ENCODE data around the gene HJURP.

The HJURP gene

GRCh38 chr2:233848276-233848675 lies 6.1 kb downstream of the HJURP start:
- DNase-seq = no peak

GRCh38 chr2:233847248-233847898 lies 7.0 kb downstream of the HJURP start:
- no peak for DNase-seq

GRCh38 chr2:233846387-233847247 lies 7.7 kb downstream of the HJURP start:
- no peak for DNase-seq

- DNase-seq = no peak
These were observed 8.9 kb downstream of the HJURP start for GRCh38 chr2:233845301-233846060.

GRCh38 chr2:233844836-233845235 lies 9.5 kb downstream of the HJURP start:
- DNase-seq = no peak

- DNase-seq = no peak
These were observed 10.1 kb downstream of the HJURP start for GRCh38 chr2:233844064-233844807.

- DNase-seq = no peak
These were observed 13.2 kb downstream of the HJURP start for GRCh38 chr2:233841183-233841582.

GRCh38 chr2:233840520-233840919 lies 13.8 kb downstream of the HJURP start:
- no peak for DNase-seq

GRCh38 chr2:233839447-233839820 lies 14.9 kb downstream of the HJURP start:
- no peak for DNase-seq

GRCh38 chr2:233838726-233839446 lies 15.4 kb downstream of the HJURP start:
- DNase-seq = no peak

GRCh38 chr2:233838251-233838650 lies 16.1 kb downstream of the HJURP start:
- DNase-seq = no peak

- DNase-seq = no peak
These were observed 16.6 kb downstream of the HJURP start for GRCh38 chr2:233837694-233838229.

GRCh38 chr2:233836359-233836758 lies 18.0 kb downstream of the HJURP start:
- no peak for DNase-seq

- DNase-seq = no peak
These were observed 18.8 kb downstream of the HJURP start for GRCh38 chr2:233835230-233836186.

GRCh38 chr2:233833345-233833744 lies 21.0 kb downstream of the HJURP start:
- no peak for DNase-seq

- peak; percentile 26 for DNase-seq
These were observed 21.4 kb downstream of the HJURP start for GRCh38 chr2:233832869-233833311.

- peak; percentile 23 for DNase-seq
These were observed 21.9 kb downstream of the HJURP start for GRCh38 chr2:233832414-233832813.

- no peak for DNase-seq
These were observed 22.5 kb downstream of the HJURP start for GRCh38 chr2:233831861-233832260.

- DNase-seq = no peak
These were observed 23.2 kb downstream of the HJURP start for GRCh38 chr2:233831011-233831721.

Measured in EL (cell line).